Iris pigment epithelial cell (primary cell): ENCODE data around the gene SBNO1.
"Not testable (repeated sequence)": the region's sequence is repeated elsewhere in the genome, so short reads cannot be mapped to it uniquely, and the experiment has no call there.

Source experiments
- DNase-seq: peaks from one replicate; pipeline ENCODE4 v3.0.0-alpha.2; 2011; ENCODE audit warnings: low read depth

SBNO1 gene

GRCh38 chr12:123364532-123365024, at the start of gene SBNO1:
TSS of gene SBNO1 (minus strand) at chr12:123364847. CDS start at chr12:123350441, 14,406 bp downstream.
- DNase-seq: peak; percentile 83

GRCh38 chr12:123410041-123410412, 45.4 kb upstream of the SBNO1 start:
- DNase-seq: no peak

DNA sequence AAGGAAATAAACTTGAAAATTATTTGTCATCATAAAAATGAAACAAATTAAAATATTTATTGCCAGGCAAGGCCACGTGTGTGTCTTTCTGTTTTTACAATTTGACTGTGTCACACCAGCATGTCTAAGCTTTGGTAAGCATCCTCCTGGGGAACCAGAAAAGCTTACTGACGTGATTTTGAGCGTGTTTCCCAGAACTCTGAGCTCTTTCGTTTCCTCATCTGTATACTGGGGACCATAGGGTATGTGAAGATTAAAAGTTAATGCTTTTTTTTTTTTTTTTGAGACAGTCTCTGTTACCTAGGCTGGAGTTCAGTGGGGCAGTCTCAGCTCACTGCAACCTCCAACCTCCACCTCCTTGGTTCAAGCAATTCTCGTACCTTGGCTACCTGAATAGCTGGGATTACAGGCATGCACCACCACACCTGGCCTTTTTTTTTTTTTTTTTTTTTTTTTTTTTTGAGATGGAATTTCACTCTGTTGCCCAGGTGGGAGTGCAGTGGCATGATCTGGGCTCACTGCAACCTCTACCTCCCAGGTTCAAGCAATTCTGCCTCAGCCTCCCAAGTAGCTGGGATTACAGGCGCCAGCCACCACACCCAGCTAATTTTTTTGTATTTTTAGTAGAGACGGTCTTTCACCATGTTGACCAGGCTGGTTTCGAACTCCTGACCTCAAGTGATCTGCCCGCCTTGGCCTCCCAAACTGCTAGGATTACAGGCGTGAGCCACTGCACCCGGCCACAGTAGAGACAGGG, 44.8 kb upstream of the SBNO1 start:
- not testable (repeated sequence) for DNase-seq

DNA sequence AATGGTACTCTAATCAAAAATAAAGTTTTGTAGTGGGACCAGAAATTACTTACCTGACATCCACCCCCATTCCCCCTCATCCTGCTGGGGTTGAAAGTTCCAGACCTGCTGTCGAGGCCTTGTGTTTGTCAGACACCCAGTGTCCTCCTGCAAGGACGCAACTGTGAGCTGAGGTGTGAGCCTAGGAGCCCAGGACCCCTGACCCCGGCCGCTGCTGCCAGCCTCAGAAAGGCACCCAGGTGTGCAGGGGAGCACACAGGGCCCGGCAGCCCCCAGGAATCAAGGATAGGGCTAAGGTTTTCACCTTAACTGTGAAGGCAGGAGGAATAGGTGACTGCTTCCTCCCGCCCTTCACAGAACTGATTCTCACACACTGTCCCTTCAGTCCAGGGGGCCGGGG, 44.0 kb upstream of the SBNO1 start:
- DNase-seq: not testable (repeated sequence)

GRCh38 chr12:123407934-123408333, 43.3 kb upstream of the SBNO1 start:
- not testable (repeated sequence) for DNase-seq

DNA sequence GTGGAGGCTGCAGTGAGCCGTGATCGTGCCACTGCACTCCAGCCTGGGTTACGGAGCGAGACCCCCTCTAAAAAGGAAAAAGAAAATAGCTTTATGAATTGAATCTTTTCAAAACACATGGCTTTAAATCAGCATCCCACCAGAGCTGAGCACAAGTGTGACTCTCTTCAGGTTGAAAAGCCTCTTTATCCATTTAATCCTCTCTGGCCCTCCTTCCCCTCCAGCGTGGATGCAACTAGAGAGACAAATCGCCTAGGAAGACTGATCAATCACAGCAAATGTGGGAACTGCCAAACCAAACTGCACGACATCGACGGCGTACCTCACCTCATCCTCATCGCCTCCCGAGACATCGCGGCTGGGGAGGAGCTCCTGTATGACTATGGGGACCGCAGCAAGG, 42.6 kb upstream of the SBNO1 start:
- not testable (repeated sequence) for DNase-seq

DNA sequence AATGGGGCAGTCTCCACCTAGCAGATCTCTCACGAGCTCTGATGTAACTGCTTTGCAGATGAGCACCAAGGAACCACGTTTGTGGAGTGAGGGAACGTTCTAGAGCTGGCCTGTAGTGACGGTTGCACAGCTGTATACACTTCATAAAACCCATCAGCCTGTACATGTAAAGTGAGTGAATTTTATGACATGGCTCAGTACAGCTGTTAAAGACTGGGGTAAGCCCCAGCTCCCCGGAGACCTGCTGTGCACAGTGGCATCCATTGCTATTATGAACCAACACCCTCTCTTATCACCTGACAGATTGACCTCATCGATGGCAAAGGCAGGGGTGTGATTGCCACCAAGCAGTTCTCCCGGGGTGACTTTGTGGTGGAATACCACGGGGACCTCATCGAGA, 39.9 kb upstream of the SBNO1 start:
- no peak for DNase-seq

DNA sequence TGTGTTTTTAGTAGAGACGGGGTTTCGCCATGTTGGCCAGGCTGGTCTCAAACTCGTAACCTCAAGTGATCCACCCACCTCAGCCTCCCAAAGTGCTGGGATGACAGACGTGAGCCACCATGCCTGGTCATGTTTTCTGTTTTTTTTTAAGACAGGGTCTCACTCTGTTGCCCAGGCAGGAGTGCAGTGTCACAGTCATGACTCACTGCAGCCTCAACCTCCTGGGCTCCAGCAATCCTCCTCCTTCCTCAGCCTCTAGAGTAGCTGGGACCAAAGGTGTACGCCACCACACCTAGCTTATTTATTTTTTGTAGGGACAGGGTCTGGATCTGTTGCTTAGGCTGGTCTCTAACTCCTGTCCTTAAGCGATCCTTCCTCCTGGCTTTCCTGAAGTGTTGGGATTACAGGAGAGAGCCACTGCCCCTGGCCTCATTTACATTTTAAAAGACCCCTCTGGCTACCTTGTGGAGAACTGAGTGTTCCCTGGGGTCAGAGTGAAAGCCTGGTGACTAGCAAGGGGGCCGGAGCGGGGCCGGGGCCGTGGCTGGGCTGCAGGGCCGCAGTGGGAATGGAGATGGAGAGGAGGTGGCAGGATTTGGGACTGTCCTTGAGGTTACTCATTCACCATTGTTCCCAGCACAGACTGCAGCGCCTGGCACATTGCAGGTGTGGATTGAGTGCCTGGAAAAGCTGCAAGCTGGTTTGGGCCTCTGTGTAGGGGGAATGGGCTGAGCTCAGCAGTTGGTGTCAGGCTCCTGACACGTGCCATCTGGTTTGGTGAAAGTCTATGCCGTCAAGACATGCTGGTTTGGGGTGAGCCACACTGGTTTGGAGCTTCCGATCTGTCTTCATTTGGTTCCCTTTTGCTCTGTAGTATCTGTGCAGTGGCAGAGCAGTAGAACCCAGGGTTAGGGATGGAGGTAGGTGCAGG, 37.4 kb upstream of the SBNO1 start:
- no peak for DNase-seq

DNA sequence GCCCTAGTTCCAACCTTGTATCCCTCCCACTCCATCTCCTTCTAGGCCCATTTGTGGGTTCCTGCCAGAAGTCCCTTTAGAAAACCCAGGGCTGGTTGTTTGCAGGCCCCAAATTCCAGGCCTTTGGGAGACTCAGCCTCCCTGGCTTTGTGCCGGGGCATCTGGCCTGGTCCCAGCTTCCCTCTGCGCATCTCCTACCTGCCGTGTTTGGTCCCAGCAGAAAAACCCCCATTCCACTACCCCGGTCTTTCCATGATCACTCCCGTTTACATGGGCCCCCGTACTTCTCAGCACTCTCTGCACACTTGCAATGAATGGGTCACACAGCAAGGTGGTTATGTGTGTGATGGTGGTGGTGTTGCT, 34.6 kb upstream of the SBNO1 start:
- no peak for DNase-seq

GRCh38 chr12:123398550-123399254, 34.1 kb upstream of the SBNO1 start:
- peak; percentile 56 for DNase-seq

- DNase-seq: peak; percentile 7
Observed at GRCh38 chr12:123398177-123398549, 33.5 kb upstream of the SBNO1 start.

DNA sequence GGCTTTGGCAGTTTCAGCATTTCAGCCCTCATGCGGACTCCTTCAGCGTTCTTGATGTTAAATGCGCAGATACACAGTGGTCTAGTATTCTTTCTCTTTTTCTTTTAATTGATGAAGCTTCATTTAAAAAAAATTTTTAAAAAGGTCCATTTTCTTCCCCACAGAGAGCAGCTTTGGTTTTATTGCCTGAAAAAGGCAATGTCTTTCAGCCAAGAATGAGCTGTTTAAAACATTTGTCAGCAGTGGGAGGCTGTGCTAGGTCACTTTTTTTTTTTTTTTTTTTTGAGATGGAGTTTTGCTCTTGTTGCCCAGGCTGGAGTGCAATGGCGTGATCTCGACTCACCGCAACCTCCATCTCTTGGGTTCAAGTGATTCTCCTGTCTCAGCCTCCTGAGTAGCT, 32.8 kb upstream of the SBNO1 start:
- no peak for DNase-seq

DNA sequence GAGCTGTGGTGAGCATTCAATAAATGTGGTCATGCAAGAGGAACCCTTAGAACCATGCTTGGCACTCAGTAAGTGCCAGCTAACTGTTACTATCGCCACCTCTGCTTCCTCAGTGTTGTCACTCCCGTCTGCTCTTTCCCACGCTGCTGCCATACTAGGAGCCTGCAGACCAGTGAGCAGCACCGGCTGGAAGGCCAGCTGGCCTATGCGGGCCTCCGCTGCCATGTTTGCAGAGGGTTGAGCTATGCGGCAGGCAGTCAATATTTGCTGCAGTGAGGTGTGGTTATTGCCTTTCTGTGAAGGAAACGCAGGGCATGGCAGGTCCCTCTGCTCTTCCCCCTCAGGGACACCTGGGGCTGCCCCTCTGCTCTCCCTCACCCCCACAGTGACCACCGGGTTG, 32.3 kb upstream of the SBNO1 start:
- no peak for DNase-seq

GRCh38 chr12:123396543-123396942, 31.9 kb upstream of the SBNO1 start:
- DNase-seq: no peak

- DNase-seq: no peak
Observed at GRCh38 chr12:123395236-123395635, 30.6 kb upstream of the SBNO1 start.

DNA sequence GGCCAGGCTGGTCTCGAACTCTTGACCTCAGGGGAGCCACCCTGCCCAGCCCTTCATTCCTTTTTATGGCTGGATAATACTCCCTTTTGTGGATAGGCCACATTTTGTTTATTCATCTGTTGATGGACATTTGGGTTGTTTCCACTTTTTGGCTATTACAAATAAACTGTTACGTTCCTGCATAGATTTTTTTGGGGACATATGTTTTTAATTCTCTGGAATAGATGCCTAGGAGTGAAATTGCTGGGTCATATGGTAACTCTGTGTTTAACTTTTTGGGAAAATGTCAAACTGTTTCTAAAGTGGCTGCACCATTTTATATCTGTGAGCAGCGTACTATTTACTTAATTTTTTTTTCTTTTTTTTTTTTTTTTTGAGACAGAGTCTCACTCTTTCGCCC, 29.1 kb upstream of the SBNO1 start:
- DNase-seq: no peak

DNA sequence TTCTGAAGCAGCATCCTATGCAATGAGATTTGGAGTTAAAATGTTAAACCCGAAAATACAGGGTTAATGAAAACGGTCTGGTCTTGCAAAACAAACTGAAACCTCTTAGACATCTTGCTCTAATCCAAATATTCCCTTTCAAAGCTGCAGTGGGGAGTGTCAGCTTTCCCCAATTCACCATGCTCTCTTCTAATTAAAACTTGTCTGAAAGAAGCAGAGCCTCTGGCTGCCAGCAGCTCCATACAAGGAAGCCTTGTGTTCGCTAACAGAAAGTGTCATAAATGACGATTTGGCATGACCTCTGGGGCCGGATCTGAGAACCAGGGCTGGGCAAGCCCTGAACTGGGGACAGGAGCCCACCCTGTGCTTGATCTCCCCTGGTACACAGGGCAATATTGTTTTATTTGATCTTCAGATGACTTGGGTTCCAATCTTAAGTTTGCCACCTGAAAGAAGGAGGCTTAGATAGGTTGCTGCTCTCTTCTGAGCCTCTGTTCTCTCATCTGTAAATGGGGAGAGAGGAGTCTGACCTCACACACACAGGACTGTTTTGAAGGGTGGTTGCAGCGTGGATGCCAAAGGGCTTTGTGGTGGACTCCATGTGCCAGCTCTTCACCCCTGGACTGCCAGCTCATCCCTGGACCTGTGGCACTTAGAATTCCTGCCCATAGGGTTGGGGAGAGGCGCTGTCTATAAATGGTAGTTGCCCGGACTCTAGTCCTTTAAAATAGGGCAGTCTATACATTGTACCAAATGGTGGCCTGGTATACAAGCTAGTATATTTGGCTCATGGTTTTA, 27.1 kb upstream of the SBNO1 start:
- no peak for DNase-seq

DNA sequence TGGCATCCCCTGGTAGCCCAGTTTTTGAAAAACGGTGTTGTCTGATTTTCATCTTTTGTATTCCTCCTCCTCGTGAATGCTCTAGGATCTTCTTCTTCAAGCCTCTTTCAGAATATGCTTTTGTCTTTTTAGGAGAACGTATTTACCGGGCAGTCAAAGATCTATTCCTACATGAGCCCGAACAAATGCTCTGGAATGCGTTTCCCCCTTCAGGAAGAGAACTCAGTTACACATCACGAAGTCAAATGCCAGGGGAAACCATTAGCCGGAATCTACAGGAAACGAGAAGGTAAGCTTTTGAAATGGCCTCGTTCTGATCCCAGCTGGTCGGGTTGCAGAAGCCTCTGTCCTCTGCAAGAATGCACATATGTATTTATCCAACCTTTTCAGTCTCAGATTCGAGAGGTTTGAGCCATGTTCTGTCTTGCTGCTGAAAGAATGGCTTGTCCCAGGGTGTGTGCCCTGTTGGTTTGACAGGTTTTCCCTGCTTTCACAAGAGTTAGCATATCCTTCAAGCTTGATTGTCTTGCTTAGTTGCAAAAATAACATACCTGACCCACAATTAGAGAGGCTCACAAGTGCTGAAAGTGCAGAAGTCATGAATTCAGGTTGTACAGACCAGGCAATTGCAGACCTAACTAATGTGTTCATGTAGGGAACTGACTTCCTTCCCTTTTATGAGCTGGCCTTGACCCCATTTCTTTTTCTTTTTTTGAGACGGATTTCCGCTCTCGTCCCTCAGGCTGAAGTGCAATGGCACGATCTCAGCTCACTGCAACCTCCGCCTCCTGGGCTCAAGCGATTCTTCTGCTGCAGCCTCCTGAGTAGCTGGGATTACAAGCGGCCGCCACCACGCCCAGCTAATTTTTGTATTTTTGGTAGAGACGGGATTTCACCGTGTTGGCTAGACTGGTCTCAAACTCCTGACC, 26.1 kb upstream of the SBNO1 start:
- peak; percentile 48 for DNase-seq

DNA sequence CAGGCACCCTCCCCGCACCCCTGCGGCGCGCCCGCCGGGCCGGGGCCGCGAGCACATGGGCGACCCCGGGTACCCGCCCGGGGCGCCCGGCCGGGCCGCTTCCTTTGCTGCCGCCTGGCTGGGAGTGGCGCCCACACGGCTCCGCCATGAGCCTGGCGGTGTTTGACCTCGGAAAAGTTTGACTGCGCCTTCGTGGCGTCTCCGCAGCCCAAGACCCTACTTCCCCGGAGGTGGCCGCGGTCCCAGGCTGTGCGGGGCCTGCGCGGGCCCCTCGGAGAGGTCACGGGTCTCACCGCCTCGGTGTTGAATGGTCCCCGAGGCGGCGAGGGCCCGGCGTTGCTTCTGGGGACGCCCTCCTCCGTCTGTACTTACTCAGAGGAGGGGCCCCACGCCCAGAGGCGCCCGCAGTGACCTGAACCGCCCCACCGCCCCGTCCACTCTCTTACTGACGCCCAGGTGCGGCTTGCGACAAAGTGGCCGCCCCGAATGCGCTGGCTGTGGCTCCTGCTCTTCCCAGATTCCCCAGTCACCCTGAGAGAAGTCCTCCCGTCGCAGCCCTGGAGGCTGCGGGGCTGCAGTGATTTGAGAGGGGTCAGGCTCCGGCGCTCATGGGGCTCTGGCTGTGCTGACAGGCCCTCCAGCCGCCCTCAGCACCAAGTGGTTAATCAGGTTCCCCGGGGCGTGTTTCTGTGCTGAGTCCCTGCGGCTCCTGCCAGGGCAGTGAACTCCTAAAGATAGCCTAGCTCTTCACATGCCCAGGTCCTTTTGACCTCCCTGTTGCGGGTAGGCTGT, 25.1 kb upstream of the SBNO1 start:
- DNase-seq: peak; percentile 39
